ENCODE measurements around the gene EIF6.

The EIF6 gene

DNA sequence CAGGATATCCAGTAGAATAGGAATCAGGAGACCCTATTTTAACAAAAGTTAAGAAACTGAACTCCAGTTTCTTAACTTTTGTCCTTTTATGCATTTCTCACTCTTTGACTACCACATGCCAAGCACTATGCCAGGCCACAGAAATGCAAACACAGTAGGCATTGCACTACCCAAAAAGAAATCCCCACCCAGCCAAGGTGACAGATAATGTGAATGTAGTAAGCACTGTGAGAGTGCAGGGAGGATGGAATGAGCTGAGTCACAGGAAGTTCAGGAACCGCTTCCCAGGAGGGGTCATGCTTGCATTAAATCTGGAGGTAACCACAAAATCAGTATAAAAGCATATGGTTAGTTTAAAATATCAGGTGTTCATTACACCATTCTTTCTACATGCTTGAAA, 27.7 kb upstream of the EIF6 start:
- DNase-seq (ENCODE audit: low read depth): no peak

DNA sequence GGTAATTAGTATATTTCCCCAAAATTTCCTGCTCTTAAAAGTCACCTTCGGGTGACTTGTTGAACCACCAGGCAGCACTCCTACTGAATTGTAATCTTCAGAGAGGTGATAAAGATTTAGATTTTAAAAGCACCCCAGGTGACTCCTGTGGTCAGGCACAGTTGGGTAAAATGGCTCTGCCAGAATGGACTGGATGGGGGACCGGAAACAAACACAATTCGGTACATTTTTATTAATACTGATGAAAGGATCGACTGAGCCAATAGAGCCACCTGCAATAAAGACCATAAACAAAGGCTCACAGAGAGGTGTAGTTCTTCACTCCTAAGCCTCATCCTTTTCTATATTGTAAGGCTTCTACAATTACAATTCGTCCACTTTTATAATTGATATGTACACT, 27.2 kb upstream of the EIF6 start:
- no peak for DNase-seq (ENCODE audit: low read depth)

DNA sequence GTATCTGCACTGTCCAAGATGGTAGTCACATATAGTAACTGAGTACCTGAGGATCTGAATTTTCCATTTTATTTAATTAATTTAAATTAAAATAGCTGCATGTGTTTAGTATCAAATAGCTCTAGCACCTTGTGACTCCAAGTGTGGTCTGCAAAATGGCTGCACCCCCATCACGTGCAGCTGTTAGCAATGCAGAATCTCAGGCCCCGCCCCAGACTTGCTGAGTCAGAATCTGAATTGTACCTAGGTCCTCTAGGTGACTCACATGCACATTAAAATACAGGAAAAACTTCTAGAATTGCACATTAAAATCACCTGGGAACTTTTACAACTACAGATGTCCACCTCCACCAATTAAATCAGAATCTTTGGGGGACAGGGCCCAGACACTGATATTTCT, 26.8 kb upstream of the EIF6 start:
- no peak for DNase-seq (ENCODE audit: low read depth)

DNA sequence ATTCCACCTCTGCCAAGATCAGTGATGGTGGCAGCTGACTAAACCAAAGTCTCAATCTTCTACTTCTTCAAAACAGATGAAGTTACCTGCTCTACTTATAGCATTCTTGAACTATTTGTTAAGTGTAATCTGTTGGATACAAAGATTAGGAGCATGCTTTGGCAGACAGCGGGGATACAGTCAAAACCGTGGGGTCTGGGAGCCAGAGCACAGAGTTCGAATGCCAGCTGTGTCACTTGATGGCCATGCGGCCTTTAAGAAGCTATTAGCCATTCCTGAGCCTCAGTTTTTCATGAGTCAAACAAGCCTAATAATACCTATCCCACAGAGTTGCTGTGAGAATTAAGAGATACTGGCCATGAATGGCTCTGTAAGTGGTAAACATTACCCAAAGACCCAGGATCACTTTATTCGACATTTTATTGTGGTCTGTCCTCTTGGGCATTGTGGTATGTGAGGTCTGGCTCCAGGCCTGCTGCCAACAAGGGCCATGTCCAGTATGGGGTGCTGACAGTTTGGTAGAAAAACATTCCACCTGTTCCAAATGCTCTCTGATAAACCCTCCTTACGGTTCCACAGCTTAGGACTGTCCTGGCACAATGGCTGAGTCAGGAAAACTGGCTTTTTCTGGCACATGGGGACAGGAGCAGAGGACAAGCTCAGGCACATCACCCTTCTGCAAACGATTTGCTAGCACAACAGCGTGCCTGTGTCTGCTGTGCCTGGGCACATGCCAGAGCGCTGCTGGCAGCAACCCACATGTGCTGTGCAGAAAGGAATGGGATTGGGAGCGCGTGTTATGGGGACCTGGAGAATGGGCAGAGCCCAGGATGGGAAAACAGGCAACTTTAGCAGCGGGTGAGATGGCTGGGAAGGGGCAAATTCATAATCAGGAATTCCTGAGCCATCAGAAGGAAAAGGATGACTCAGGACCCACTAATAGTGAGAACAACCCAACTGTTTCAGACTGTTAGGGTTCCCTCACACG, 23.4 kb upstream of the EIF6 start:
- DNase-seq (ENCODE audit: low read depth): no peak

- no peak for DNase-seq (ENCODE audit: low read depth)
Measured at GRCh38 chr20:35306931-35307517, 22.5 kb upstream of the EIF6 start.

GRCh38 chr20:35305682-35306556, 21.3 kb upstream of the EIF6 start:
- peak; percentile 16 for DNase-seq (ENCODE audit: low read depth)

- DNase-seq (ENCODE audit: low read depth): no peak
Measured at GRCh38 chr20:35304956-35305355, 20.4 kb upstream of the EIF6 start.

DNA sequence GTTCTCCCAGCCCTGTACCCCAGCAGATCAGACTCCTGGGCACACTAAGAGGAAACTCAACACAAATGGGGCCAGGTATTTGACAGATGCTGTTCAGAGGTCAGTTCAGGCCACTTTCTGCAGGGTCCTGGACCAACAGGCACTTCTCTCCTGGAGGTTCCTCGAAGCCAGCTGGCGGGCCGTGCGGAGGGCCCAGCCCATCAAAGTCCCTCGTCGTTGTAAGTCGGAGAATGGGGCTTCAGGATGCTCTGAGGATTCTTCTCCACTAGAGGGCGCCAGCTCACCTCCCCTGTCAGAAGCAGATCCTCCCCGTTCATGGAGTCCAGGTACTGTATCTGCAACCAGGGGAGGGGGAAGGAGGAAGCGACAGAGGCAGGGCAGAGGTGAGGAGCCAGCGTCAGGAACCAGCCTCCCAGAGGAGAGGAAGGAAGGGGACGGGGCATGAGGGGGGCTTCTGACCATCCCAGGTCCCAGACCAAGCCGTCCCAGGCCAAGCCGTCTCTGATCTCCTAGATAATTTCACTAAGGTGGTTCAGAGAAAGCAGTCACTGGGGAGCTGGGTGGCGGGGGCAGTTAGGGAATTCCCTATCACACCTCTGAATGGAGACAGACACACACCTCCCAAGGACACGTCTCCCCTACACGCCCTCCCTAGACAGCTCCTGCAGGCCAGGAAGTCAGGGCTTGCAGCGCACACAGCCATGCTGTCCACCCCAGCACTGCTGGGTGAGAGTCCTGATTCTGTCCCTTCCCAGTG, 19.3 kb upstream of the EIF6 start:
- peak; percentile 61 for DNase-seq (ENCODE audit: low read depth)

GRCh38 chr20:35303382-35303734, 18.8 kb upstream of the EIF6 start:
- DNase-seq (ENCODE audit: low read depth): no peak

DNA sequence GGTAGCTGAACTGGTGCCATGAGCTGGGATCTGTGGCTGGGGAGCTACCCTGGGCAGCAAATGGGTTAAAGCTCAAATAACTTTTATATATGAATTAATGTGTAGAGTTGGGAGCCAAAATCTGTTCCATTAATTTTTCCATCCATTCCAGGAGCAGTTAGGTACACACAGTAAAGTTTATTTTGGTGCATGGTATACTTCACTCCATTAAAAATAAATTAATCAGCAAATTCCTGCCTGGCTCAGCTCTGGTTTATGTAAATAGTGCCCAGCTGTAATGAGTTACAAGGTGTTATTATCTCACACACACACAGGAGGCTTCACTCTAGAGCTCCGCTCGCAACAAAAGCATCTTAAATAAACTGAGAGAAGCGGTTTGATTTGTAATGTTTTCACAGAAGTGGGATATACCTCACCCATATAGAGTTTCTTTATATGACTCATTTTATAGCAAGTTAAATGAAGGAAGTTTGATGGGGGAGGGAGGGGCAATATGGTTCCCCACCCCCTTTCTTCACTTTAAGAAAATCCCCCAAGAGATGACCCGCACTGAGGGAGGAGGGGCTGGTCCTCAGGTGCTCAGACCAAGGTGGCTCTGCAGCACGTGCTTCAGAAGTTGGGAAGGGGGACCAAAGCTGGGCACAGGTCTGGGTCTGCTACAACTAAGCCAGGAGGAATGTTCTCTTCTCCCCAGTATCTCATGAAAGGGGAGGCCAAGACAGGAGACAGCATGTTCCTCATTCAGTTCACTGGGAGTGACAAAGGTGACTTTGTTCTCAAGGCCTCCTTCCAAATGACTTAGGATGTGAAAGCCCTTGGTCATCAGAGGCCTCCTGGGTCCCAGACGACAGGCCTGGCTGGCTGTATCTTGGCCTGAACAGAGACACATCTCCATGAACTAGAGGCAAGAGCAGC, 18.1 kb upstream of the EIF6 start:
- DNase-seq (ENCODE audit: low read depth): no peak

GRCh38 chr20:35301426-35301825, 16.9 kb upstream of the EIF6 start:
- DNase-seq (ENCODE audit: low read depth): no peak

DNA sequence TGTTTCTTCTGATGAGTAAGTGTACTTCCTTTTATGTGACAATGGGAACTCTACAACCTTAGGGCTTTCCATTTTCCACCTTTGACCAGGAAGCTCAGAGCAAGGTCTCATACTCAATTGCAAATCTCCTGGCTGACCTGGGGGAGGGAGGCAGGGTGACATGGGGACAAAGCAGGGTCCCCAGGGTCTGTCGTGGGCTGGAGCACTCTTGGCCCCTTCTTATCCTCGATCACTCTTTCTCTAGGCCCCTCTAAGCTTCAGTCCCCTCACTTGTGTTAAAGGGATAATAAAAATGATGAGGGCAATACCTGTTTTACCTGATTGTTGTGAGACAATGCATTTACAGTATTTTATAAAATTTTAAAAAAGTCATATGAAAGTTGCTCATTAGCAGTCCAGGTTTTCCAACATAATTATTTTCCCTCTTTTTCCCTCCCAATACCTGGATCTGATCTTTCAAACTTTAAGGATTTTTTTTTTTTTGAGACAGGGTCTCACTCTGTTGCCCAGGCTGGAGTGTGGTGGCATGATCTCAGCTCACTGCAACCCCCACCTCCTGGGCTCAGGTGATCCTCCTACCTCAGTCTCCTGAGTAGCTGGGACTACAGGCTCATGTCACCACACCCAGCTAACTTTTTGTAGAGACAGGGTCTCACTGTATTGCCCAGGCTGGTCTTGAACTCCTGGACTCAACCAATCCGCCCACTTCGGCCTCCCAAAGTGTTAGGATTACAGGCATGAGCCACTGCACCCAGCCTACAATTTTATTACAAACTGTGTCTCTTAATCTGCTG, 16.1 kb upstream of the EIF6 start:
- DNase-seq (ENCODE audit: low read depth): no peak

- DNase-seq (ENCODE audit: low read depth): no peak
Measured at GRCh38 chr20:35299780-35300179, 15.2 kb upstream of the EIF6 start.

GRCh38 chr20:35298264-35298663, 13.7 kb upstream of the EIF6 start:
- DNase-seq (ENCODE audit: low read depth): no peak

GRCh38 chr20:35297740-35298139, 13.2 kb upstream of the EIF6 start:
- DNase-seq (ENCODE audit: low read depth): no peak

GRCh38 chr20:35297155-35297554, 12.6 kb upstream of the EIF6 start:
- DNase-seq (ENCODE audit: low read depth): no peak

DNA sequence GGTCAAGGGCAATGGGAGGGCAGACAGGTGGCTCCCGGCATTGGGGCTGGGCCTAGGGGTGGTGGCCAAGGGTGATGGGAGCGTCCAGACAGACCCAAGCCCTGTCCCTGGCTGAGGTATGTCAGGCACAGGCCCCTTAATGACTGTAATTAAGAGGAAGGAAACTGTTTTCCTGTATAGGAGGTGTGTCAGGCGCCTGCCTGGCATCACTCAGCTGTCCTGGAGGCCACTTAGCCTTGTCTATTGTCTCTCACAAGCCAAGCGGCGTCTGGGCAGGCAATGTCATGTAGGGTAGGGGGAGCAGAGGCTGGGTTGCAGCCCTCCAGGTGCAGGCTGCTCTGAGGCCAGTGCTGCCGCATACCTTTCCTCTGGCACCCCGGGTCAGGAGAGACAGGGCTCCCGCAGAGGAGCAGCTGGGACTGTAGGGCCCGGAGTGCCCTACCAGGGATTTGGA, 11.6 kb upstream of the EIF6 start:
- DNase-seq (ENCODE audit: low read depth): no peak

- no peak for DNase-seq (ENCODE audit: low read depth)
Measured at GRCh38 chr20:35295674-35296073, 11.1 kb upstream of the EIF6 start.

- DNase-seq (ENCODE audit: low read depth): no peak
Measured at GRCh38 chr20:35295058-35295457, 10.5 kb upstream of the EIF6 start.

DNA sequence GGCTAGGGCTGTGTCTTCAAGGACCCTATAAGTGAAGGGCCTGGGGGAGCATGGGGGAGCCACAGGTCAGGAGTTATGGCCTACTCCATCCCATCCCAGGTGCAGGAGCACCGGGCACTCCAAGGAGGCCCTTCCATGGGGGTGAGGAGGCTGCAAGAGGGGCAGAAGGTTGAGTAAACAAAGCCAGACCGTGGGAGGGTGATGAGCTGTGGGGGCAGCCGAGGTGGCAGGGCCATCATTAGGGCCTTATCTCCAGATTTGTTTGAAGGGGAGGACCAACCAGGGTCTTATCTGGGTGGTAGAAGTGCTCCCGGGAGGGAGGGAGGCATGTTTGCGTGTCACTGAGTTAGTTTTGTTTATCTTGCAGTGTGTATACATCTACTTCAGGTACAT, 9.7 kb upstream of the EIF6 start:
- DNase-seq (ENCODE audit: low read depth): no peak

Measured in activated T-helper 1 cell treated with Interleukin-2 at 50 U/mL for 16 hours (primary cell).